Measurements from ENCODE around the gene ORMDL2. TPM values are rescaled to one million over a fixed set of nuclear protein-coding genes. Genes with fewer than 3 reads are reported as not detected.

ORMDL2 gene
- total and polyA plus RNA-seq, 2 donors (not counting 3 experiments of a cell fraction or from before 2014, with no cell fraction given): 55.0 to 70.4 TPM

DNA sequence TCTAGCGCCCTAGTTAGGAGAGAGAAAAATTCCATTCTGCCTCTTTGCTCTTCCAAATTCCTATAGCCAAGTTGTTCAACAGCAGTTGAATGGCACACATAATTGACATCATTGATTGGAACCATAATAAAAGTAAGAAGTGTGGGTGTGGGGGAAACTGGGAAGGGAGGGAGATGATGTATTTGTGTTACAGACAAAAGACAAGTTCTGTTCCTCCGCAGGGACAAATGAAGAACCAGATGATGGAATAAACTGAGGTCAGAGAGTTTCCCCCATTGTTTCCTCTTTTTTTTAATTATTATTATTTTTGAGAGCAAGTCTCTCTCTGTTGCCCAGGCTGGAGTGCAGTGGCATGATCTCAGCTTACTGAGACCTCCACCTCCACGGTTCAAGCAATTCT, 40.0 kb upstream of the ORMDL2 start:
- no TSS peak for BruUV-seq (replicated peaks)
- Histone ChIP-seq H3K9ac (replicated peaks; ENCODE audit: extremely low read depth, insufficient read depth, low read length) (no peak overlapping the region), H2AFZ (ENCODE audit: low read depth, low read length) (no peak overlapping the region), H4K20me1 (replicated peaks; ENCODE audit: control insufficient read depth, extremely low read depth, insufficient read depth, low read length) (no peaks in the 10 kb centered on the region), H3K9me3 (replicated peaks; ENCODE audit: control insufficient read depth, insufficient read depth, low read length) (no peaks in the 10 kb centered on the region), H3K4me1 (ENCODE audit: control insufficient read depth, extremely low read depth, insufficient read depth, low read length) (no peaks in the 10 kb centered on the region), H3K4me3 (replicated peaks in 1 of 3; ENCODE audit: insufficient read depth in 1 of 3, low read depth in 1 of 3, low read length in 3 of 3) (no peak overlapping the region), H3K27ac (ENCODE audit: insufficient read depth, low read depth, low read length) (no peak overlapping the region), H3K79me2 (ENCODE audit: control insufficient read depth, insufficient read depth, low read length) (peaks cover 10% of the 10 kb centered on the region), H3K27me3 (ENCODE audit: control insufficient read depth in 2 of 2, insufficient read depth in 2 of 2, low read length in 2 of 2) (no peaks in the 10 kb centered on the region), H3K36me3 (ENCODE audit: control insufficient read depth in 2 of 2, extremely low read depth in 1 of 2, insufficient read depth in 2 of 2, low read length in 2 of 2) (peaks cover 9 to 20% of the 10 kb centered on the region in 2 experiments), H3K4me2 (ENCODE audit: insufficient read depth, low read length) (no peak overlapping the region), H3K9me1 (replicated peaks; ENCODE audit: control insufficient read depth, extremely low read depth, insufficient read depth, low read length) (no peaks in the 10 kb centered on the region)
- ChIA-PET CTCF (no interaction called here), POLR2A (no interaction called here)
- dilution Hi-C loops (cut with MboI; ENCODE audit: extremely low pct_ligation_motif_present, low sequenced_read_pairs): no loop called here
- no peak for FAIRE-seq
- no peak for TF ChIP-seq CTCF (IDR thresholded peaks at IDR 0.05; ENCODE audit: extremely low read depth in 1 of 2, insufficient read depth in 1 of 2, low read depth in 1 of 2, low read length in 2 of 2)
- TF ChIP-seq POLR2AphosphoS5 (IDR thresholded peaks at IDR 0.05; ENCODE audit: insufficient read depth, low read depth, low read length): no peak
- no peak for DNase-seq (ENCODE audit: low read depth, low spot score)
- intact Hi-C loops (cut with micrococcal nuclease): no loop called here

GRCh38 chr12:55780685-55781084, 37.2 kb upstream of the ORMDL2 start:
- TF ChIP-seq JUN (IDR thresholded peaks at IDR 0.05; ENCODE audit: borderline replicate concordance, insufficient read depth, insufficient read length, low read depth) (no peak), POLR2A (IDR thresholded peaks at IDR 0.05; ENCODE audit: low read depth, low read length) (no peak), CTCF (IDR thresholded peaks at IDR 0.05; ENCODE audit: extremely low read depth in 1 of 2, insufficient read depth in 1 of 2, low read depth in 1 of 2, low read length in 2 of 2) (no peak), MYC (IDR thresholded peaks at IDR 0.05; ENCODE audit: low read depth, low read length) (no peak), GATA2 (IDR thresholded peaks at IDR 0.05; ENCODE audit: insufficient read depth, insufficient read length, low read depth, low read length) (no peak), EZH2 (IDR thresholded peaks at IDR 0.05; ENCODE audit: borderline replicate concordance, low read depth, low read length, severe bottlenecking) (no peak), FOS (IDR thresholded peaks at IDR 0.05; ENCODE audit: borderline replicate concordance, insufficient read depth, low read length) (no peak), POLR2AphosphoS5 (IDR thresholded peaks at IDR 0.05; ENCODE audit: insufficient read depth, low read depth, low read length) (no peak)
- TF ChIP-seq, protein P1, sequence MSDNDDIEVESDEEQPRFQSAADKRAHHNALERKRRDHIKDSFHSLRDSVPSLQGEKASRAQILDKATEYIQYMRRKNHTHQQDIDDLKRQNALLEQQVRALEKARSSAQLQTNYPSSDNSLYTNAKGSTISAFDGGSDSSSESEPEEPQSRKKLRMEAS (IDR thresholded peaks at IDR 0.05; ENCODE audit: insufficient read depth, insufficient read length): no peak
- Histone ChIP-seq H4K20me1 (replicated peaks; ENCODE audit: control insufficient read depth, extremely low read depth, insufficient read depth, low read length) (no peaks in the 10 kb centered on the region), H3K4me3 (replicated peaks in 1 of 3; ENCODE audit: insufficient read depth in 1 of 3, low read depth in 1 of 3, low read length in 3 of 3) (no peak overlapping the region), H3K4me1 (ENCODE audit: control insufficient read depth, extremely low read depth, insufficient read depth, low read length) (no peaks in the 10 kb centered on the region), H3K9ac (replicated peaks; ENCODE audit: extremely low read depth, insufficient read depth, low read length) (no peak overlapping the region), H3K4me2 (ENCODE audit: insufficient read depth, low read length) (no peak overlapping the region), H3K79me2 (ENCODE audit: control insufficient read depth, insufficient read depth, low read length) (peaks cover 8% of the 10 kb centered on the region), H3K27me3 (ENCODE audit: control insufficient read depth in 2 of 2, insufficient read depth in 2 of 2, low read length in 2 of 2) (no peaks in the 10 kb centered on the region), H3K9me3 (replicated peaks; ENCODE audit: control insufficient read depth, insufficient read depth, low read length) (no peaks in the 10 kb centered on the region), H3K36me3 (ENCODE audit: control insufficient read depth in 2 of 2, extremely low read depth in 1 of 2, insufficient read depth in 2 of 2, low read length in 2 of 2) (peaks cover 10 to 29% of the 10 kb centered on the region in 2 experiments), H2AFZ (ENCODE audit: low read depth, low read length) (no peak overlapping the region), H3K27ac (ENCODE audit: insufficient read depth, low read depth, low read length) (no peak overlapping the region), H3K9me1 (replicated peaks; ENCODE audit: control insufficient read depth, extremely low read depth, insufficient read depth, low read length) (no peaks in the 10 kb centered on the region)
- intact Hi-C loops (cut with micrococcal nuclease): no loop called here
- FAIRE-seq (no peak), DNase-seq (ENCODE audit: low read depth, low spot score) (no peak)
- dilution Hi-C loops (cut with MboI; ENCODE audit: extremely low pct_ligation_motif_present, low sequenced_read_pairs): no loop called here
- BruUV-seq (replicated peaks): no TSS peak
- ChIA-PET POLR2A (interaction anchor here (0.7 kb wide), 1 partner anchor 1180 kb away, joined by 4 read pairs; no protein-coding TSS in a partner anchor), CTCF (interaction anchor here (1.0 kb wide), 1 partner anchor 160 kb away, joined by 3 read pairs; no protein-coding TSS in a partner anchor)
